Heart right ventricle (tissue), 16 donors: ENCODE data around the gene SFSWAP. TPM values are rescaled to one million over a fixed set of nuclear protein-coding genes. Genes with fewer than 3 reads are reported as not detected.

Experiments
- ATAC-seq, 8 donors: fragments of 200-7000 bp; cut with Tn5 transposase; one replicate each; pipeline ENCODE4 v1.9.1; 2020; ENCODE audit warnings: mild to moderate bottlenecking in 8 of 8, moderate library complexity in 8 of 8, moderate number of reproducible peaks in 1 of 8
- DNase-seq, 2 donors: peaks; one replicate each; pipeline ENCODE4 v3.0.0-alpha.2; 2020
- H3K27ac ChIP-seq, 10 donors: fragments of 200-600 bp; sonication (generic) in 2 of 10; one replicate each; pipeline versions ENCODE4 v1.5.0 to v1.8.0; 2020 to 2022; ENCODE audit warnings: mild to moderate bottlenecking in 3 of 10
- H3K27me3 ChIP-seq, 7 donors: fragments of 200-600 bp; one replicate each; pipeline ENCODE4 v1.8.0; 2021 to 2022; ENCODE audit warnings: mild to moderate bottlenecking in 2 of 7
- H3K36me3 ChIP-seq, 9 donors: fragments of 200-600 bp; sonication (generic) in 1 of 9; one replicate each; pipeline versions ENCODE4 v1.5.0 to v1.8.0; 2020 to 2022; ENCODE audit warnings: mild to moderate bottlenecking in 2 of 9
- H3K4me1 ChIP-seq, 9 donors: fragments of 200-600 bp; sonication (generic) in 1 of 9; one replicate each; pipeline versions ENCODE4 v1.5.0 to v1.8.0; 2020 to 2022; ENCODE audit warnings: mild to moderate bottlenecking in 4 of 9
- H3K4me3 ChIP-seq, 10 donors: fragments of 200-600 bp; sonication (generic) in 2 of 10; one replicate each; pipeline versions ENCODE4 v1.5.0 to v1.8.0; 2020 to 2022; ENCODE audit warnings: mild to moderate bottlenecking in 7 of 10, moderate library complexity in 2 of 10
- H3K9me3 ChIP-seq, 11 donors: fragments of 200-600 bp in 10 of 11; sonication (generic) in 2 of 11; one replicate each; pipeline versions ENCODE4 v1.5.0 to v1.8.0; 2013 to 2022; ENCODE audit warnings: mild to moderate bottlenecking in 2 of 11, control low read depth in 1 of 11, moderate library complexity in 1 of 11
- CTCF ChIP-seq, 9 donors: fragments of 200-600 bp; sonication (generic) in 2 of 9; IDR thresholded peaks; one replicate each; pipeline versions ENCODE4 v1.5.0 to v1.8.0; 2021 to 2022; ENCODE audit warnings: antibody characterized with exemption in 9 of 9, mild to moderate bottlenecking in 5 of 9, moderate library complexity in 1 of 9
- WGBS, 2 donors: extraction: QIAGEN DNeasy Blood & Tissue Kit; methylation state at CpG; one replicate each; pipeline ENCODE4 v1.1.7; 2013; ENCODE audit warnings: inconsistent platforms in 1 of 2; 5-methylcytosine and 5-hydroxymethylcytosine counted together
- intact Hi-C, 10 donors: fragments of 100-400 bp; cut with DNase I; formaldehyde crosslinking; loops; one replicate each; pipeline versions ENCODE4 v1.11.1 to v1.14.2; 2022
- polyA plus RNA-seq, 2 donors: library from polyadenylated mRNA; stranded (reverse); fragments of 200-250 nt; gene quantifications; one replicate each; pipeline ENCODE4 v1.2.3, GENCODE V29; 2013
- total RNA-seq, 10 donors: library from RNA; stranded (reverse); fragmentation: NEBNext Ultra II Directional in 3 of 10; extraction: Animal tissue kit (Norgen Biotek cat#: 25700) in 3 of 10; gene quantifications; one replicate each; pipeline versions ENCODE4 v1.2.1 to v1.2.4, GENCODE V29; 2021 to 2023
- donor health status: Arrhythmogenic right ventricular cardiomyopathy.
- donor health status: ischemic (EF 13 %, LVEDD 7.1; RV severe dilation, severe dysfunction).
- donor health status: healthy with polysubstance abuse.
- donor health status: DM: no; HTN: yes; CAD: no.
- donor health status: DM: no; HTN: no; CAD: no.
- donor health status: ischemic (EF 25% LVEDD 6.9; RV normal size, moderate dysfunction).
- donor health status: ischemic (EF 25% LVEDD 5.7; RV mildly dilated, moderate dysfunction).
- donor health status: healthy.
- donor health status: DM: yes; HTN: yes; CAD: no.
- donor health status: Ischemic cardiomyopathy.
- donor health status: ischemic (EF 35%, LVEDD 5.7; RV mildly dilated, moderate dysfunction).
- donor health status: nonischemic (EF 11% LVEDD 7.7; RV severe dilation, severe dysfunction).
- donor health status: DM: yes; HTN: yes; CAD: no.
- donor health status: PGD.
- donor health status: ischemic (EF 29% LVEDD 5.4; RV normal size, mild dysfunction).
- donor health status: nonischemic (EF 23%, LVEDD 6.1; RV moderate dilation, normal function).

SFSWAP gene
- total and polyA plus RNA-seq, 12 donors: 14.5 to 34.1 (median 19.6) TPM

DNA sequence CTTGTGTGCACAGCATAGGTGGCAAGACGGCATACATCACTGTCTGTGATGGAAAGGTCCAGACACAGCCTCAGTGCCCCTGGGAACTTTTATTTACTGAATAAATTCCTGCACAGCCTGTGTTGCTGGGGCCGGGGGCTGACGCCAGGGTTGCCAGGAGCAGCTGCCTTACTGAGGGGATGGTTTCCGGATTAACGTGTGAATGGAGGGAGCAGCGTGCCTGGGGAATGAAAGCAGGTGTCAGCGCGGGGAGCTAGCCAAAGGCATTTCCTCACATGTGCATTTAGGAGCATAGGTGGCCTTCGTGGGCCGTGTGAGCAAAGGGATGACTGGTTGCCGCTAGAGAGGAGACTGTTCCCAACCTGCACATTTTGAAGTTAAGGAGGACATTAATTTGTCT, 41.6 kb downstream of the SFSWAP start:
- Histone ChIP-seq H3K36me3 (peaks cover 0 to 100% (median 47%) of the 10 kb centered on the region in 9 donors), H3K27me3 (no peaks in the 10 kb centered on the region), H3K4me1 (peaks cover 0 to 11% (median 0%) of the 10 kb centered on the region in 9 donors), H3K4me3 (no peak overlapping the region), H3K27ac (no peak overlapping the region), H3K9me3 (no peaks in the 10 kb centered on the region)
- ATAC-seq: no peak
- intact Hi-C loops: no loop called here
- no peak for TF ChIP-seq CTCF (IDR thresholded peaks at IDR 0.05)
- WGBS, 2 donors: 85 to 91% methylated on average over 11 of the region's 11 CpGs
- no peak for DNase-seq

DNA sequence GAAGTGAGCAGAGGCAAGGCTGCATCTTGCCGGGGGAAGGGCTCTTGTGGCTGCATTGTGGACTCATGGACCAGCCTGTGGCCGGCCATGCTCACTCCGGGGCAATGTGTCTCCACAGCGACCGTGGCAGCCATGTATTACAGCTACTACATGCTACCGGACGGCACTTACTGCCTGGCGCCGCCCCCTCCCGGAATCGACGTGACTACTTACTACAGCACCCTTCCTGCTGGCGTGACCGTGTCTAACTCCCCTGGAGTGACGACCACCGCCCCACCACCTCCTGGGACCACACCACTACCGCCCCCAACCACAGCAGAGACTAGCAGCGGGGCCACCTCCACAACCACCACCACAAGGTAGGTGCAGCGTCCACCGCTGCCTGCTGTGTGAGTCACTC, 42.1 kb downstream of the SFSWAP start:
- ATAC-seq (no peak), DNase-seq (no peak)
- TF ChIP-seq CTCF (IDR thresholded peaks at IDR 0.05): no peak
- Histone ChIP-seq H3K36me3 (peaks cover 0 to 100% (median 50%) of the 10 kb centered on the region in 9 donors), H3K27ac (no peak overlapping the region), H3K4me1 (peaks cover 0 to 14% (median 0%) of the 10 kb centered on the region in 9 donors), H3K27me3 (no peaks in the 10 kb centered on the region), H3K4me3 (no peak overlapping the region), H3K9me3 (no peaks in the 10 kb centered on the region)
- 95 to 96% methylated on average over 20 of the region's 20 CpGs for WGBS, 2 donors
- intact Hi-C loops: no loop called here

DNA sequence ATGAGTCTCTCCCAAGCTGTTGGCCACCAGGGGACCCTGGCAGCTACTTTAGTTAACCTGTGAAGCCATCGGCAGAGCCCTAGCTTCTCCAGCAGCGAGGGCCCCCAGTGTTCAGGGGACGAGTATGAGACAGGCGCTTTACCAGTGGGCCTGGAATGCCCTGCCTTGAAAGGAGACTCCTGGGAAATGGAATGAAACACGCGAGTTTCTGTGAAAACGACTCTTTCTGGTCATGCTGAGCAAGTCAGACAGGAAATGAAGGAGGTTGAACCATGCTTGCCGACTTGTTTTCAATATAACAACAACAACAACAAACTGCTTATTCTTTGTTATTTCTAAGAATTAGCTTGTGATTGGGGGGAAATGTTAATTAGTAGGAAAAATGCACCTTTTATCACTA, 42.9 kb downstream of the SFSWAP start:
- WGBS, 2 donors: 97% methylated on average over 8 of the region's 8 CpGs
- intact Hi-C loops: no loop called here
- no peak for DNase-seq

GRCh38 chr12:131754184-131754583, 43.3 kb downstream of the SFSWAP start:
- no peak for TF ChIP-seq CTCF (IDR thresholded peaks at IDR 0.05)
- intact Hi-C loops: no loop called here
- ATAC-seq: no peak
- Histone ChIP-seq H3K4me1 (peaks cover 0 to 16% (median 0%) of the 10 kb centered on the region in 9 donors), H3K27me3 (no peaks in the 10 kb centered on the region), H3K36me3 (peaks cover 0 to 100% (median 52%) of the 10 kb centered on the region in 9 donors), H3K9me3 (no peaks in the 10 kb centered on the region), H3K4me3 (no peak overlapping the region), H3K27ac (no peak overlapping the region)
- 95 to 96% methylated on average over 17 of the region's 17 CpGs for WGBS, 2 donors
- no peak for DNase-seq

More for the DNA sequence above, 42.9 kb downstream of the SFSWAP start:
- peaks cover 0 to 100% (median 52%) of the 10 kb centered on the region in 9 donors for H3K36me3 ChIP-seq
- TF ChIP-seq CTCF (IDR thresholded peaks at IDR 0.05): no peak
- peaks cover 0 to 16% (median 0%) of the 10 kb centered on the region in 9 donors for H3K4me1 ChIP-seq
- H3K27ac ChIP-seq: no peak overlapping the region
- H3K4me3 ChIP-seq: no peak overlapping the region
- H3K9me3 ChIP-seq: no peaks in the 10 kb centered on the region
- no peak for ATAC-seq
- H3K27me3 ChIP-seq: no peaks in the 10 kb centered on the region
